GM19025 (cell line): Measurements from ENCODE around the gene DEDD.

ENCODE experiments used
- ATAC-seq: cut with Tn5 transposase; IDR thresholded peaks from one replicate; pipeline ENCODE4 v1.9.1; 2021; ENCODE audit warnings: mild to moderate bottlenecking, low read depth, moderate library complexity; ENCODE audit not compliant: unreplicated experiment

DEDD gene

GRCh38 chr1:161096530-161096929 is 35.9 kb downstream of the DEDD start:
- ATAC-seq, result no peak

- ATAC-seq, result peak; percentile 41
Observed at GRCh38 chr1:161096015-161096414, 36.5 kb downstream of the DEDD start.

GRCh38 chr1:161095230-161095629 is 37.2 kb downstream of the DEDD start:
- ATAC-seq, result no peak

- ATAC-seq, result no peak
Observed at GRCh38 chr1:161094481-161094880, 38.0 kb downstream of the DEDD start.

- ATAC-seq, result no peak
Observed at GRCh38 chr1:161092621-161093028, 39.8 kb downstream of the DEDD start.

GRCh38 chr1:161091796-161092507 is 40.5 kb downstream of the DEDD start:
- ATAC-seq, result no peak

GRCh38 chr1:161091093-161091492 is 41.4 kb downstream of the DEDD start:
- ATAC-seq, result no peak

GRCh38 chr1:161090617-161091016 is 41.9 kb downstream of the DEDD start:
- no peak for ATAC-seq

GRCh38 chr1:161089938-161090337 is 42.5 kb downstream of the DEDD start:
- no peak for ATAC-seq

GRCh38 chr1:161089251-161089924 is 43.1 kb downstream of the DEDD start, which contains the start of gene NECTIN4:
NECTIN4 (minus strand) TSS chr1:161089558; CDS start chr1:161089296, 262 bp downstream.
- ATAC-seq, result no peak

GRCh38 chr1:161088587-161089110 is 43.8 kb downstream of the DEDD start:
- ATAC-seq, result no peak

- no peak for ATAC-seq
Observed at GRCh38 chr1:161086457-161086856, 46.0 kb downstream of the DEDD start.

GRCh38 chr1:161085165-161085564 is 47.3 kb downstream of the DEDD start:
- ATAC-seq, result no peak

- ATAC-seq, result no peak
Observed at GRCh38 chr1:161084597-161084988, 47.9 kb downstream of the DEDD start.

- no peak for ATAC-seq
Observed at GRCh38 chr1:161083748-161084596, 48.5 kb downstream of the DEDD start.

GRCh38 chr1:161082996-161083747 is 49.3 kb downstream of the DEDD start:
- no peak for ATAC-seq

- no peak for ATAC-seq
Observed at GRCh38 chr1:161082483-161082882, 50.0 kb downstream of the DEDD start.

- no peak for ATAC-seq
Observed at GRCh38 chr1:161081519-161081918, 50.9 kb downstream of the DEDD start.

- ATAC-seq, result no peak
Observed at GRCh38 chr1:161080441-161081405, 51.7 kb downstream of the DEDD start.
